ENCODE measurements around the gene KCNS1.
"Not testable (repeated sequence)": the region's sequence is repeated elsewhere in the genome, so short reads cannot be mapped to it uniquely, and the experiment has no call there.

The KCNS1 gene

GRCh38 chr20:45100563-45101245 lies at the start of gene KCNS1:
KCNS1 (minus strand) TSS chr20:45101127; CDS start chr20:45099236, 1,891 bp downstream.
- DNase-seq = no peak

DNA sequence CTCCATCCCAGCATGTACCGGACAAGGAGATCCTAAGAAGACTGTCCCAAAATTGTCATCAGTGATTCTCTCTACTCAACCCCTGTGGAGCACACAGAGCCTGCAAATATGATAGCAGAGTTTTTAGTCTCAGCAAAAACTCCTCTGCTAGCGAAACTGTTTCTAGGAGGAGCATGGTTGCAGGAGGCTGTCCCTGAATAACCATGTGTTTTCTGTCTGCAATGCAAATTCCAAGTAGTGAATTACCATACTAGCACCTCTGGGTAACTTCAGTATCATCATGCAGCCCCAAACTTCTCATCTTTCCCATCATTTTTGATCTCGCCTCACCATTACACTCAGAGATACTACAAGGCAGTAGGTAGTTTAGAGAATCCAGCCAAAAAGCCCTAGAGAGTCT lies 48.1 kb upstream of the KCNS1 start:
- DNase-seq = no peak

DNA sequence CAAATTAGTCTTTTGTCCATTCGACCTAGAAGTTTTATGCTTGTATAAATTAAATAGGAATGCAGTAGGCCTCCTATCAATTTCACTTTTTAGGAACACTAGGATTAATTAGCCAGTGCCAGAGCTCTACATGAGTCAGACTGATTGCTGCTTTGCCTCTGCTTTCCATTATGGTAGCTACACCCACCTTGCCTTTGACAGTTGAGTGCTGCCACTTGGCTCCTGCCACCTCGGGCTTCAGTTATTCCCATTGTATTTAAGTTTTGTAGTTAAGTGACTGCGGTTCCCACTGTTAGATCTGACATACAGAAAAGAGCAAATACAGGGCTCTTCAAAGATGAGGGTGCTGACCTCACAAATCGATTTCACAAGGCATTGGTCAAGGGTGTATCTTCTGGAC lies 39.9 kb upstream of the KCNS1 start:
- no peak for DNase-seq

DNA sequence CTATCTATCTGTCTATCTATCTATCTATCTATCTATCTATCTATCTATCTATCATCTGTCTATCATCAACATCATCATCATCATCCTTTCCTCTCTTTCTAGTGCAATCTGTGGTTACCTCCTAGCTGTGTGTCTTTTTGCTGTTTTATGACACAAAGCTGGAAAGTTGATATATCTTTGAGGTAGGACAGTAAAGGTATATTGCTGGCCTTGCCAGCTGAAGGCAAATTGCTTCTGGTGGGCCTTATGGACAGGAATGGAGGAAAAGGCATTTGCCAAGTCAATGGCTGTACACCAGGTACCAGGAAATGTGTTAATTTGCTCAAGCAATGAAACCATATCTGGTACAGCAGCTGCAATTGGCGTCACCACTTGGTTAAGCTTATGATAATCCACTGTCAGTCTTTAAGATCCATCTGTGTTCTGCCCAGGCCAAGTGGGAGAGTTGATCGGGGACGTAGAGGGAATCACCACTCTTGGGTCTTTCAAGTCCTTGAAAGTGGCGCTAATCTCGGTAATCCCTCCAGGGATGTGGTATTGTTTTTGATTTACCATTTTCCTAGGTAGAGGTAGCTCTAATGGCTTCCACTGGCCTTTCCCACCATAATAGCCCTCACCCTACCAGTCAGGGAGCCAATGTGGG lies 38.9 kb upstream of the KCNS1 start:
- not testable (repeated sequence) for DNase-seq

DNA sequence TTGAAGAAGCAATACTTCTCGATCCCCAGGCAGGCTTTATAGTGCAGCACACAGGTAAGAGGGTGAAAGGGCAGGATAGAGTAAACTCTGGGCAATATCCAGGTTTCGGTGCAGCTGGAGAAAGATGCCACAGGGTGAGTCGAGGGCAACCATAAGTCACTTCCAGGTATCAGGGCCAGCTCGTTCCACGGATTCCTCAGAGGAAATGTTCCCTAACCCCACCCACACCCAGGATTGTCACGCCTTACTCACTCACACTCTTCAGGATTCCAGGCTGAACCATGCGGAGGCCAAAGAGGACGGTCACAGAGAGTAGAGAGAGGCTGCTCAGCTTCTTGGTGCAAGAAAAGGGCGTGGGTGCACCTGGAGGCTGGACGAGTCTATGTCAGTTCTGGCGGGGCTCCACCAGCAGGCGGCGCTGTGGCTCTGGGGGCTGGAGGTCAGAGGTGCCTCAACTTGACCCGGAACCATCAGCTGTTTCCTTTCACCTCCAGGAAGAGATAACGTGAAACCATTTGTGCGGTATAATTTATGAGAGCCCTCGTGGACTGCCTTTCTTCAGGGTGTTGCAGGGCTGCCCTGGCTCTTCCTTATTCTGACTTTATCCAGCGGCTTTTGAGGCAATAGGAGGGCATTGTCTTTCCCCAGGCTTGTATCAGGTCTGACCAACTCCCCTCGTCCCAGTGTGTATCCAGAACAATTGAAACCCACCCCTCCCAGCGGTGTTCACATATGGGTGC lies 37.8 kb upstream of the KCNS1 start:
- peak; percentile 27 for DNase-seq

- no peak for DNase-seq
Measured at GRCh38 chr20:45136911-45137310, 36.0 kb upstream of the KCNS1 start.

- DNase-seq = no peak
Measured at GRCh38 chr20:45128099-45128498, 27.2 kb upstream of the KCNS1 start.

DNA sequence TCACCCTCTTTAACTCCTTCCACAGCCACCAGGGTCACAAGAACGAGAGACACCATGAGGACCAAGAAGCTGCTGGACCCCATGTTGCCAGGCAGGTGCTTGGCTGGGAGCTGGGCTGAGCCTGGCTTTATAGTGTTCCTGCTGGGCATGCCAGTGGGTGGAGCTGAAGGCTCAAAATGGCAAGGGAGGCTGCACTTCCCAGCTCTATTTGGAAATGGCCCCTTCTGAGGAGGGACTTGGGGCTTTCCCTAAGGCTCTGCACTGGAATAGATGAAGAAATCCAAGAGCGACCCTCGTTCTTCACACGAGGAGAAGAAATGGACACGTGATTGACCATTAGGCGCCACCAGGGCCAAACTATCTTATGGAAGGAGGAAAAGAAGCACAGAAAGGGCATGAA lies 23.4 kb upstream of the KCNS1 start, which contains the start of gene WFDC12:
TSS of gene WFDC12 (minus strand) at position 101 of the 400 bp plus-strand sequence. CDS start at position 83, 18 bp downstream.
- DNase-seq = no peak

GRCh38 chr20:45121388-45121787 lies 20.5 kb upstream of the KCNS1 start:
- no peak for DNase-seq

GRCh38 chr20:45119556-45120266 lies 18.8 kb upstream of the KCNS1 start:
- DNase-seq = no peak

GRCh38 chr20:45118028-45118427 lies 17.1 kb upstream of the KCNS1 start:
- DNase-seq = no peak

DNA sequence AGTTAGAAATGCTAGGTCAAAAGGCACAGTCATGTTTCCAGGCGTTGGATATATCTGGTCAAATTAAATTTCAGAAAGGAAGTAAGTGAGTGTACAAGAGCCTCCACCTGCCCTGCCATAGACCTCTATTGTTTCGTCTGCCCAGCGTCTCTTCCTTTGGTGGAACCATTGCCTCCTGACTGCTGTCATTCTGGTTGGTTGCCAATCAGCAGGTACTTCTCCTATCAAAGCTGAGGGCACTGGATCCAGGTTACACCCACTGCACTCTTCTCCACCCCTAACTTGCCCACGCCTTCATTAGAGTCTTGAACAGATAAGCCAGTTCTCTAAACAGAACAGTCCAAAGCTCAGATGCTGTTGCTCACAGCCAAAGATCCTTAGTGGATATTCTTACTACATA lies 16.7 kb upstream of the KCNS1 start:
- no peak for DNase-seq

- DNase-seq = no peak
Measured at GRCh38 chr20:45115829-45116228, 14.9 kb upstream of the KCNS1 start.

DNA sequence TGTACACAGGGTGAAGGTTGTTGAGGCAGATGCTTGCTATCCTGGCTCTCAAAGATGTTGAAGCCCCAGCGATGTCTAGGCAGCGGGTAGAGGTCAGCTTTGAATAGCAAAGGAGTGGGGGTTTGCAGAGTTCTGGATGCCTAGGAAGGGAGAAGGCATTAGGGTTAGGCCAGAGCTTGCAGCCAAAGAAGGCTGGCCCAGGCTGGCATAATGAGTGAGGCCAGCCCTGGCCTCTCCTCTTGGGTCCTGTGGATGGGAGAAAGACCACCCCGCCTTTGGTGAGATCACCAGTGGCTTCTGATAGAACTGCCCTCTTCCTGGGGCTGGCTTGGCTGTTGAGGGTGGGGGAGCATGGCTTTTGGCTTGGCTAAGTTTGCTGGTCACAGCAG lies 14.5 kb upstream of the KCNS1 start:
- no peak for DNase-seq

DNA sequence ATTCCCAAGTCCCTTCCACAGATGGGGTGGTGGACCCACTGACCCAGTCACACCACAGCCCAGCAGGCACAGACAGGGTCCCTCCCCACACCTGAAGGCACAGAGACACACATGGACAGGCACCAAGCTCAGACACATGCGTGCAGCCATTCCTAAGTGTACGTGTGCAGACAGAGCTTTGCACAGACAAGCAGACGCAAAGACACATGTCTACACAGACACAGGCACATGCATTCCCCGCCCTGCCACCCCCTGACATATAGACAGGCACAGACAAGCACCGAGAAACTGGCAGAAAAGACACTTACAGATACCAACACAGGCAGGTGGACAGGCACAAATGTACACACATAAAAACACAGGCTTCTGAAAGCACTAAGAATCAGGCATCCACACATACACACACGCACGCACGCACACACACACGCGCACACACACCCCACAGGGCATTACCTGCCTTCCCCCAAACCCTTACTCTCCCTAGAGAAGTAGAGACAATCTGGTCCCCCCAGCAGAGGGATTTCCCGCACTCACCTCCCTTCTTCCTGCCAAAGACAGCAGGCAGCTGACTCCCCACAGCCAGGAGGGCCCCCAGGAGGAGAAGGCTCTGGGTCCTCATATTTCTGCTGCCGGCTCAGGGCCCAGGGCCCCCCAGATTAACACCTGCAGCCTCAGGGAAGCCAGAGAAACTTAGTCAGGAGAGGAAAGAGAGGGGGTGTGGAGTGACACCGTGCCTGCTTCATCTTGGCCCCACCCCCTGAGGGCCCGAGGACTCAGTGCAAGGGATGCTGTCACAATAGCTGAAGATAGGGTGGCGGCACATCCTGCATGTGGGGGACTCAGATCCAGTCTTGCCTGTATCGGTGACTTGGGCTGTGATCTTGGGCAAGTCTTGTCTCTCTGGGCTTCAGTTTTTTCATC lies 13.8 kb upstream of the KCNS1 start, which contains the start of gene WFDC5:
TSS of gene WFDC5 (minus strand) at position 710 of the 921 bp plus-strand sequence. CDS start at position 619, 91 bp downstream.
- no peak for DNase-seq

- DNase-seq = no peak
Measured at GRCh38 chr20:45113865-45114264, 12.9 kb upstream of the KCNS1 start.

DNA sequence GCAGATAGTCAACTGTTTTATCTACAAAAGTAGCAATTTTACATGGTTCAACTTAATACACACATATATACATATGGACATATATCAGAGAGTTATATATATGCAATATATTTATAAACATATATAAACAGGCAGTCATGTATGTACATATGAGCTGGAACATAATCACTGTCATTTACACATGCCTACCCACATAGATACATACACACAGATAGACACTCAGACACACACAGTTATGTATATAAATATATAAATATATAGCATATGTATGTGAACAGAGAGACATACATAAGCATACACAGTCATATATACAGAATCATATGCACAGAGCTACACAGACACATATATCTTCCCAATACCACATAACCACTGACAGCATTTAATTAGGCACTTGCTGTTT lies 11.8 kb upstream of the KCNS1 start:
- no peak for DNase-seq

GRCh38 chr20:45111799-45112471 lies 11.0 kb upstream of the KCNS1 start:
- peak; percentile 24 for DNase-seq

DNA sequence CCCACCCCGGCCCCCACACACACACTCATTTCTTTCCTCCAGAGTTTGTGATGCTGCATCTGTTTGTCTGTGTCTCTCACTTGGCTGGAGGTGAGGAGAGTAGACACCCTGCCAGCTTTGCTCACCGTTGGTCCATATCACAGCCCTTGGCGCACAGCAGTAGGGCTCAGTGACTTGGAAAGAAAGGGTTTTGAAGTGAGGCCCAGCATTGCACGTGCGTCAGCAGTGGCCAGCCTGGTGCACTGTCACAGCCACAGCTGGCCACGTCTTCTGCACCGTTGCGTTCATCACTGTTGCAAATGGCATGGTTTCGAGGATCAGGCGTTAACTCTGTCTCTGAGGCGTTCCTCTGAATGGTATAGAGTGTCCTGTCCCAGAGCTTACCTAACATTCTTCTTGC lies 10.4 kb upstream of the KCNS1 start:
- DNase-seq = no peak

DNA sequence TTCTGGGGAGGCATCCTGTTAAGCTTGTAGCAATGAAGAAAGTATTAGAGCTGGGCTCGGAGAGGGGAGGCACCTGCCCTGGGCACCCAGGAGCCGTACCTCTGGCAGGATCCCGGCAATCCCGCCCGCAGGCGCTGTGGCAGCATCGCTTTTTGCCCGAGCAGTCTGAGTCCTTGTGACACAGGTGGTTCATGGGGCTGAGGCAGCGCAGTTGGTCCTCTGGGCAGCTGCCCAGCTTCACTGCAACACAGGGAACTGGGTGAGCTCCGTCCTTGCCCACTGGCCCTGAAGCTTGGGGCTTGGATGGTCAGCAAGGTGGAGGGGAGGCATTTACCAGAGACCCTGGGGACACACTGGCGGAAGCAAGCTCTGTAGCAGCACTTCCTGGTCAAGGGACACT lies 9.4 kb upstream of the KCNS1 start:
- no peak for DNase-seq

DNA sequence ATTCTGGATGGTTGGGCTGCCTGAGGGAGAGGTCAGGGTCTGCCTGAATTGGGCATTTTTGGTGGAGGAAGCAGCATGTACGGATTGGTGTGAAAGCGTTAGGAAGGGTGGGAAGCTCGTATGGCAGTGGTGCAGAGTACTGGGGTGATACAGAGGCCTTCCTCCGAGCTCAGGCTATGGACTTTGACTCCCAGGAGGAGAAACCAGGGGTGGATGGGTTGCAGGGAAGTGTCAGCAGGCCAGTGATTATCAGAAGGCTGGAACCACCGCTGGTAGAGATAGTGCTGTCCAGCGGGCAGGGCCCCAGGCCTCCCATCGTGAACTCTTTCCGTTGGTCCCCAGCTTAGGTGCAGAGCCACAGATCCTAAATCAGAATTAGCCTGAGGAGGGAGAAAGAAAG lies 8.7 kb upstream of the KCNS1 start:
- no peak for DNase-seq
